HCT116 (cell line): ENCODE data around the gene CYP2U1. TPM values are rescaled to one million over a fixed set of nuclear protein-coding genes. Genes with fewer than 3 reads are reported as not detected.

ENCODE experiments used
- ATAC-seq: fragments of 200-7000 bp; cut with Tn5 transposase; 2 replicates; pipeline ENCODE4 v1.9.1; 2020; ENCODE audit warnings: mild to moderate bottlenecking, moderate library complexity
- BruUV-seq: library from RNA; stranded (reverse); fragments of 400-500 nt; replicated peaks from 2 replicates; lab custom pipeline; 2021; lab: Mats Ljungman, UMichigan
- CTCF ChIA-PET: fragments of 300-600 bp; sonication (Branson Sonifier 250); formaldehyde crosslinking; loops from one replicate; lab custom pipeline; 2021; ENCODE audit warnings: antibody characterized with exemption; lab: Charles Lee
- POLR2A ChIA-PET: fragments of 300-600, 350-600 bp; sonication (Branson Sonifier 250); formaldehyde crosslinking; loops from one replicate; lab custom pipeline; 2021; ENCODE audit warnings: antibody characterized with exemption; lab: Charles Lee
- RAD21 ChIA-PET, 2 experiments: fragments of 300-600 bp; sonication (Branson Sonifier 250); formaldehyde crosslinking; loops; one replicate each; lab custom pipeline; 2023; ENCODE audit warnings: low total read pairs in 2 of 2; ENCODE audit not compliant: uncharacterized antibody in 2 of 2, unreplicated experiment in 2 of 2, low non-redundant PET in 1 of 2; lab: Charles Lee
- DNase-seq: peaks from one replicate; pipeline ENCODE4 v3.0.0-alpha.2; 2010; ENCODE audit warnings: low read depth, low spot score
- H2AFZ ChIP-seq: fragments of 200-600 bp; shearing (Covaris generic), sonication (generic); 2 replicates; pipeline ENCODE4 v1.6.1; 2017; ENCODE audit warnings: low read depth, mixed run types, mixed read lengths, antibody characterized with exemption, low read length; ENCODE audit not compliant: poor library complexity, severe bottlenecking
- H3K27ac ChIP-seq: 2 replicates; pipeline ENCODE4 v1.5.1; 2012; ENCODE audit warnings: low read depth, low read length
- H3K27me3 ChIP-seq: fragments of 200-600 bp; sonication (generic); 2 replicates; pipeline ENCODE4 v1.6.1; 2016; ENCODE audit warnings: mixed run types, low read length, mixed read lengths; ENCODE audit not compliant: insufficient read depth
- H3K36me3 ChIP-seq, 2 experiments: fragments of 200-500 bp in 1 of 2; fragments of 200-600 bp in 1 of 2; sonication (Bioruptor generic) in 1 of 2; sonication (generic) in 1 of 2; 2 replicates each; pipeline versions ENCODE4 v1.5.1 to v1.6.1; 2014 to 2016; ENCODE audit warnings: low read length in 2 of 2, inconsistent platforms in 1 of 2, mixed read lengths in 1 of 2, mixed run types in 1 of 2; ENCODE audit not compliant: insufficient read depth in 2 of 2, control insufficient read depth in 1 of 2
- H3K4me1 ChIP-seq, 2 experiments: fragments of 200-600 bp in 1 of 2; sonication (generic) in 1 of 2; 2 replicates each; pipeline versions ENCODE4 v1.5.1 to v1.6.1; 2012 to 2017; ENCODE audit warnings: low read length in 2 of 2, inconsistent platforms in 1 of 2, mild to moderate bottlenecking in 1 of 2, mixed read lengths in 1 of 2, mixed run types in 1 of 2, moderate library complexity in 1 of 2; ENCODE audit not compliant: insufficient read depth in 2 of 2, control insufficient read depth in 1 of 2
- H3K4me2 ChIP-seq: fragments of 200-600 bp; sonication (generic); 2 replicates; pipeline ENCODE4 v1.6.1; 2017; ENCODE audit warnings: mixed run types, low read length, mixed read lengths
- H3K4me3 ChIP-seq, 2 experiments: fragments of 200-600 bp in 1 of 2; sonication (generic) in 1 of 2; replicated peaks in 1 of 2; 2 replicates each; pipeline ENCODE4 v1.5.1; 2011 to 2016; ENCODE audit warnings: low read length in 2 of 2, control low read depth in 1 of 2, low read depth in 1 of 2, mild to moderate bottlenecking in 1 of 2, mixed read lengths in 1 of 2, mixed run types in 1 of 2
- H3K79me2 ChIP-seq: fragments of 200-600 bp; sonication (generic); 2 replicates; pipeline ENCODE4 v1.6.1; 2017; ENCODE audit warnings: mild to moderate bottlenecking, mixed run types, low read length, moderate library complexity, mixed read lengths; ENCODE audit not compliant: insufficient read depth
- H3K9ac ChIP-seq: fragments of 200-600 bp; sonication (generic); 2 replicates; pipeline ENCODE4 v1.6.1; 2016; ENCODE audit warnings: low read length, mixed read lengths
- H3K9me2 ChIP-seq: fragments of 200-600 bp; sonication (generic), shearing (Covaris generic); 2 replicates; pipeline ENCODE4 v1.6.1; 2017; ENCODE audit warnings: mixed run types, mild to moderate bottlenecking, moderate library complexity; ENCODE audit not compliant: insufficient read depth
- H3K9me3 ChIP-seq, 2 experiments: fragments of 200-500 bp in 1 of 2; fragments of 200-600 bp in 1 of 2; sonication (Bioruptor generic) in 1 of 2; sonication (generic) in 1 of 2; 2 replicates each; pipeline ENCODE4 v1.6.1; 2014 to 2017; ENCODE audit warnings: low read length in 2 of 2, mixed read lengths in 2 of 2, inconsistent platforms in 1 of 2, low read depth in 1 of 2, mild to moderate bottlenecking in 1 of 2, mixed run types in 1 of 2, moderate library complexity in 1 of 2; ENCODE audit not compliant: control insufficient read depth in 1 of 2, insufficient read depth in 1 of 2
- H4K20me1 ChIP-seq: fragments of 200-600 bp; sonication (generic), shearing (Covaris generic); 2 replicates; pipeline ENCODE4 v1.6.1; 2017; ENCODE audit warnings: mixed run types, mild to moderate bottlenecking, moderate library complexity; ENCODE audit not compliant: insufficient read depth
- ATF3 ChIP-seq: IDR thresholded peaks from 2 replicates; pipeline ENCODE4 v1.6.1; 2012
- CBX3 ChIP-seq: IDR thresholded peaks from 2 replicates; pipeline ENCODE4 v1.6.1; 2012; ENCODE audit warnings: low read depth
- CEBPB ChIP-seq: IDR thresholded peaks from 2 replicates; pipeline ENCODE4 v1.6.1; 2012; ENCODE audit warnings: low read depth
- ELF1 ChIP-seq: IDR thresholded peaks from 2 replicates; pipeline ENCODE4 v1.6.1; 2012; ENCODE audit warnings: low read depth, borderline replicate concordance
- EZH2 ChIP-seq: fragments of 200-600 bp; sonication (generic); IDR thresholded peaks from 2 replicates; pipeline ENCODE4 v1.6.1; 2017; ENCODE audit warnings: antibody characterized with exemption, mixed run types
- FOSL1 ChIP-seq: IDR thresholded peaks from 2 replicates; pipeline ENCODE4 v1.6.1; 2012; ENCODE audit warnings: low read depth
- JUND ChIP-seq: IDR thresholded peaks from 2 replicates; pipeline ENCODE4 v1.6.1; 2012
- MAX ChIP-seq: IDR thresholded peaks from 2 replicates; pipeline ENCODE4 v1.6.1; 2012
- RAD21 ChIP-seq: IDR thresholded peaks from 2 replicates; pipeline ENCODE4 v1.6.1; 2012; ENCODE audit warnings: low read depth, mild to moderate bottlenecking
- SIN3A ChIP-seq: IDR thresholded peaks from 2 replicates; pipeline ENCODE4 v1.6.1; 2012; ENCODE audit warnings: low read depth
- SP1 ChIP-seq: IDR thresholded peaks from 2 replicates; pipeline ENCODE4 v1.6.1; 2012; ENCODE audit warnings: low read depth
- SRF ChIP-seq: IDR thresholded peaks from 2 replicates; pipeline ENCODE4 v1.6.1; 2012; ENCODE audit warnings: low read depth
- TCF7L2 ChIP-seq: IDR thresholded peaks from 2 replicates; pipeline ENCODE4 v1.7.0; 2011; ENCODE audit warnings: borderline replicate concordance, inconsistent platforms; ENCODE audit not compliant: insufficient read depth, insufficient read length; ENCODE audit errors: extremely low read depth
- YY1 ChIP-seq: IDR thresholded peaks from 2 replicates; pipeline ENCODE4 v1.6.1; 2011; ENCODE audit warnings: low read length, low read depth, moderate library complexity, mild to moderate bottlenecking; ENCODE audit not compliant: insufficient replicate concordance; ENCODE audit errors: extremely low read depth
- ZFX ChIP-seq: fragments of 450-650 bp; IDR thresholded peaks from 2 replicates; pipeline ENCODE4 v1.6.1; 2017
- intact Hi-C: fragments of 100-400 bp; cut with micrococcal nuclease; formaldehyde crosslinking; loops from 2 replicates; pipeline ENCODE4 v1.10.0; 2022
- total RNA-seq: library from RNA; stranded (reverse); gene quantifications from one replicate; pipeline ENCODE4 v1.2.1, GENCODE V29; 2021; ENCODE audit not compliant: unreplicated experiment

The CYP2U1 gene
- total RNA-seq, 1 experiment from 2014 or later, result 4.0 TPM

GRCh38 chr4:107931775-107932321 is 499 bp downstream of the CYP2U1 start:
- no peak for DNase-seq

GRCh38 chr4:107935246-107935645 is 3.9 kb downstream of the CYP2U1 start:
- TF ChIP-seq FOSL1 (no peak), CBX3 (no peak), YY1 (no peak), JUND (no peak), MAX (no peak), SIN3A (no peak), SP1 (no peak), EZH2 (no peak), ATF3 (no peak), CEBPB (no peak), TCF7L2 (no peak), RAD21 (no peak), ELF1 (no peak), SRF (no peak)
- H3K36me3 ChIP-seq, result no peaks in the 10 kb centered on the region
- H3K27ac ChIP-seq, result no peak overlapping the region
- no TSS peak for BruUV-seq
- H4K20me1 ChIP-seq, result no peaks in the 10 kb centered on the region
- no peaks in the 10 kb centered on the region for H3K27me3 ChIP-seq
- H3K9me3 ChIP-seq, result no peaks in the 10 kb centered on the region
- peaks cover 2 to 22% of the 10 kb centered on the region in 2 experiments; a peak in 1 of 4 replicates for H3K4me1 ChIP-seq
- no peak overlapping the region for H2AFZ ChIP-seq
- ChIA-PET RAD21 (no interaction called here), CTCF (no interaction called here), POLR2A (no interaction called here)
- DNase-seq (no peak), ATAC-seq (no peak)
- no peak overlapping the region for H3K4me3 ChIP-seq
- no peak overlapping the region for H3K4me2 ChIP-seq
- intact Hi-C loops, result no loop called here
- no peaks in the 10 kb centered on the region for H3K79me2 ChIP-seq
- H3K9me2 ChIP-seq, result no peaks in the 10 kb centered on the region
- no peak overlapping the region for H3K9ac ChIP-seq

More at GRCh38 chr4:107931775-107932321, 499 bp downstream of the CYP2U1 start:
- TF ChIP-seq ELF1 (no peak), ZFX (peak; percentile 70)
- peak overlapping the region; percentile 97 for H3K4me2 ChIP-seq
- H3K9me3 ChIP-seq, result no peaks in the 10 kb centered on the region
- ChIA-PET POLR2A (no interaction called here), RAD21 (no interaction called here), CTCF (no interaction called here)
- H3K4me3 ChIP-seq, result peak overlapping the region; percentile 54 to 66
- H3K9me2 ChIP-seq, result no peaks in the 10 kb centered on the region
- H4K20me1 ChIP-seq, result no peaks in the 10 kb centered on the region
- H3K79me2 ChIP-seq, result no peaks in the 10 kb centered on the region
- ATAC-seq, result no peak
- H3K27ac ChIP-seq, result peak overlapping the region; percentile 48; the same call in 1 of the 2 replicates
- H3K9ac ChIP-seq, result peak overlapping the region; percentile 60
- H3K27me3 ChIP-seq, result no peaks in the 10 kb centered on the region
- peaks cover 2 to 22% of the 10 kb centered on the region in 2 experiments; a peak in 1 of 4 replicates for H3K4me1 ChIP-seq
- intact Hi-C loops, result no loop called here
- no peak overlapping the region for H2AFZ ChIP-seq
- H3K36me3 ChIP-seq, result no peaks in the 10 kb centered on the region
- BruUV-seq, result no TSS peak
